ENCODE results near the gene LEF1. TPM values are rescaled to one million over a fixed set of nuclear protein-coding genes. Genes with fewer than 3 reads are reported as not detected.

The LEF1 gene
- total RNA-seq, 2 experiments from 2014 or later, result 111 to 122 TPM

DNA sequence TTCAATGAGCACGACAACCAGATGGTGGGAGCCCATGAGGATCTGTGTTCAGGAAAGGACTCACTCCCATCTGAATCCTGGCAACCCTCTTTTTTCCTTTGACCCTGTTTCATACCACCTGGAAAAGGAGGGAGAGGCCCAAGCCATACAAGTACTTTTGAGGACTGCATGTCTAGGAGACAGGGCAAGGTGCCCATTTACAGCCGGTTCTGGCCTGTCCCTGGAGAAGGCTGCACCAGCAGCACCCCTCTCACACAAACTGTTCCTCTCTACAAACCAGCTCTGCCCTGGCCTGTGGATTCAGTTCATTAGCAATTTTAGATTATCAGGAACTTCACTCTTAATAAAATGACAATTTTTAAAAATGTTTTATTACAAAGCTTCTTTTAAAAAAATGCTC lies 121.5 kb downstream of the LEF1 start:
- H3K27me3 Mint-ChIP-seq, result no peaks in the 10 kb centered on the region
- peaks cover 67% of the 10 kb centered on the region for H3K4me1 Mint-ChIP-seq (ENCODE audit: low read depth)
- H3K36me3 Mint-ChIP-seq, result peaks cover 34% of the 10 kb centered on the region
- POLR2A ChIA-PET, result no interaction called here
- peak overlapping the region; percentile 11 for H3K27ac Mint-ChIP-seq
- intact Hi-C loops (cut with micrococcal nuclease), result no loop called here
- no peak overlapping the region for H3K4me3 Mint-ChIP-seq
- CTCF ChIA-PET, result interaction anchor here (1.2 to 1.7 kb wide), 2 partner anchors 28 to 525 kb away, joined by 3 to 5 read pairs; no protein-coding TSS in a partner anchor
- H3K9me3 Mint-ChIP-seq, result no peaks in the 10 kb centered on the region
- no peak for DNase-seq

DNA sequence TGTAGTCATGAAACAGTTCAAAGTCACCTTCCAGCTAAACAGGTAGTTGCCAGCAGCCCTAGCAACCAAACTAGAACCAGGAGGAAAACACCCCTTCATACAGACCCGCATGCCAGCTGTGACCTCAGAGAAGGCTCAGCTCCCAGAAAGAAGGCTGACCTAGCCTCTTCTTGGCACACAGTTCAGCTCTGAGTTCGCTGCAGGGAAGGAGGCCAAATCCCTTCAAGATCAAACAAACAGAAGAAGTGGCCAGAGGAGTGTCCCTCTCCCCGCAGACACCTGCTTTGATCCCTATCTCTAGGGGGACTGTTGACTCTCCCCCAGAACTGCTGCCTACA lies 123.1 kb downstream of the LEF1 start:
- no peak overlapping the region for H3K4me3 Mint-ChIP-seq
- H3K4me1 Mint-ChIP-seq (ENCODE audit: low read depth), result peaks cover 52% of the 10 kb centered on the region
- H3K27ac Mint-ChIP-seq, result peak overlapping the region; percentile 77
- H3K36me3 Mint-ChIP-seq, result peaks cover 29% of the 10 kb centered on the region
- no peaks in the 10 kb centered on the region for H3K27me3 Mint-ChIP-seq
- ChIA-PET CTCF (interaction anchor here (2.5 kb wide), 1 partner anchor 16 kb away, joined by 10 read pairs; no protein-coding TSS in a partner anchor), POLR2A (interaction anchor here (0.6 kb wide), 1 partner anchor 123 kb away, joined by 3 read pairs; the partner anchor contains the start of gene LEF1)
- intact Hi-C loops (cut with micrococcal nuclease), result loop anchor here (1.0 kb wide), 1 partner anchor 8 kb away; no protein-coding TSS in a partner anchor
- H3K9me3 Mint-ChIP-seq, result no peaks in the 10 kb centered on the region
- DNase-seq, result peak; percentile 51

DNA sequence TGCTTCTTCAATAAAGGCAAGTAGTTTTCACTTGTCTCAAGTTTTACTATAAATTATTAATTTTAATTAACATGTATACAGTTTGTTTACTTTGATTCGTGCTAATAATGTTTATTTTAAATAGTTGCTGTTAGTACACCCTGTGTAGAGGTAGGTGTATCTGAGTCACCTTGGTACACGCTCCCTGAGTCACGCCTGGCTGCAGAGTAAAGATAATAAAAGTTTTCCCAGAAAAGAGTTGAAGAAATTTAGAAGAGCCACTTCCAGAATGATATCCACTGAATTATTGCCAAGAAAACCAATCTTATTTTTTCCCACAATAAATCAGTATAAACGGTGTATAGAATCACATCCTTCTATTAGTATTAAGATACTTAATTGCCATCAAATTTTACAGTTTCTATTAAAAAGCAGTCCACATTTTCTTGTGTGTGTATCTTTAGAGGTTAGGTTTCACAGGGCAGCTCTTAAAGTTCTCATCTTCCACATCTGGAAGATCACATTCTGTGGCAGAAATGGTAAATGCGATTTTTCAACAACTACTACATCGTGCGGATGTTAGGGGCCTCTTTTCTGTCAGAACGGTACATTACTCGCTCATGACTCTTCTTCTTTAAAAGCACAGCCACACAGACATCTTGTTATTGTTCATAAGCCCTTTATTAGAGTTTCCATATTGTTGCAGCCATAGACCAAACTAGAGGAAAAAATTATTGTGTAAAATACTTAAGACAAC lies 123.6 kb downstream of the LEF1 start:
- H3K9me3 Mint-ChIP-seq, result no peaks in the 10 kb centered on the region
- POLR2A ChIA-PET, result interaction anchor here (0.6 kb wide), 1 partner anchor 124 kb away, joined by 3 read pairs; the partner anchor contains the start of gene LEF1
- CTCF ChIA-PET, result interaction anchor here (2.5 kb wide), 1 partner anchor 15 kb away, joined by 10 read pairs; no protein-coding TSS in a partner anchor
- H3K4me3 Mint-ChIP-seq, result no peak overlapping the region
- DNase-seq, result no peak
- peaks cover 47% of the 10 kb centered on the region for H3K4me1 Mint-ChIP-seq (ENCODE audit: low read depth)
- intact Hi-C loops (cut with micrococcal nuclease), result loop anchor here (1.0 kb wide), 1 partner anchor 8 kb away; no protein-coding TSS in a partner anchor
- H3K27ac Mint-ChIP-seq, result peak overlapping the region; percentile 77
- peaks cover 27% of the 10 kb centered on the region for H3K36me3 Mint-ChIP-seq
- H3K27me3 Mint-ChIP-seq, result no peaks in the 10 kb centered on the region

DNA sequence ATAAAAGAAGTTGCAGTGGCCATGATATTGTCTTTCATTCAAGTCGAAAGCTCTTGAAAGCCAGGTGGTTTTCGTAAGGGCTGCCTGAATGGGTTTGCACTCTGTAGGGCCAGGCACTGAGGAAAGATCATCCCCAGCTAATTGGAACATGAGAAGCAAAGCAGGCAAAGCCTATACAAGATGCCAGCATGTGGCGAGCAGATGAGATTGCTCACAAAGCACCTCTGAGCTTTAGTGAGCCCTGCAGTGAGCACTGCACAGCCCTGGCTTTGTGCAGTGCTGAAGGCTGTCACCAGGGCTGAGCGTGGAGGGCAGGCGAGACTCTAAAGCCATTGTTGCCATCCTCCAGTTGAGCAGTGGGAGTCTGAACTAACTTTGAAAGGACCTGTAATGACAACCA lies 125.2 kb downstream of the LEF1 start:
- POLR2A ChIA-PET, result no interaction called here
- Mint-ChIP-seq H3K9me3 (no peaks in the 10 kb centered on the region), H3K27ac (peak overlapping the region; percentile 47), H3K36me3 (peaks cover 17% of the 10 kb centered on the region), H3K4me1 (ENCODE audit: low read depth) (peaks cover 34% of the 10 kb centered on the region), H3K4me3 (no peak overlapping the region), H3K27me3 (no peaks in the 10 kb centered on the region)
- intact Hi-C loops (cut with micrococcal nuclease), result no loop called here
- DNase-seq, result no peak
- CTCF ChIA-PET, result interaction anchor here (0.7 to 2.5 kb wide), 3 partner anchors 14 to 529 kb away, joined by 3 to 10 read pairs (median 3); no protein-coding TSS in a partner anchor

DNA sequence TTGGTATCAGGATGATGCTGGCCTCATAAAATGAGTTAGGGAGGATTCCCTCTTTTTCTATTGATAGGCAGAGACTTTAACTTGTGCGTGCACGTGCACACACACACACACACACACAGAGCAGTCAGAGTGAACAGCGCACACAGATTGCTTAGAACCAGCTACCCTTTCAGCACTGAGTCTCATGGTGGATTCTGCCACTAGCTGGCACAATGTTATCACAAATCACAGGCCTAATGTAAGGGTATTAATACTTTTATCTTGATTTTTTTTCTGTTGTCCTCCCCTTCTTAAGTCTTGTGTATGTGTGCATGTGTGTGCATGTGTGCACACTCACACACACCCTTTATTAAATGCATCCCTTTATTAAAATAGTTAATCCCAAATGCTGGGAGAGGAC lies 125.8 kb downstream of the LEF1 start:
- H3K27me3 Mint-ChIP-seq, result no peaks in the 10 kb centered on the region
- no peaks in the 10 kb centered on the region for H3K9me3 Mint-ChIP-seq
- H3K27ac Mint-ChIP-seq, result no peak overlapping the region
- POLR2A ChIA-PET, result no interaction called here
- H3K36me3 Mint-ChIP-seq, result peaks cover 12% of the 10 kb centered on the region
- peaks cover 31% of the 10 kb centered on the region for H3K4me1 Mint-ChIP-seq (ENCODE audit: low read depth)
- CTCF ChIA-PET, result no interaction called here
- no peak for DNase-seq
- no peak overlapping the region for H3K4me3 Mint-ChIP-seq
- intact Hi-C loops (cut with micrococcal nuclease), result no loop called here

DNA sequence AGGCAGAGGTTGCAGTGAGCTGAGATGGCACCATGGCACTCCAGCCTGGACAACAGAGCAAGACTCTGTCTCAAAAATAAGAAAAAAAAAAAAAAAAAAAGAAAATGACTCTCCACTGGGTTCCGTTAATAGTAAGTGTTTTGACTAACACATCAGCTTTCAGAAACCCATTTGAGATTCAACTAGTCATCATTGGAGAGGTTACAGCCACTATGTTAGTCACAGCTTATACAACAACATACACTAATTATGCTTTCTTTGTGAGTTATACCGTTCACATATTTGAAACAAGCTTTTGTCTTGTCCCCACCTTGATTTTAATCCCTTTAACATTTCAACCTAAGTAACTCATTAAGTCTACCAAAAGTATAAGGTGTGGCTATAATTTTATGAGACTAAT lies 130.8 kb downstream of the LEF1 start:
- POLR2A ChIA-PET, result interaction anchor here (2.8 kb wide), 1 partner anchor 70 kb away, joined by 10 read pairs; no protein-coding TSS in a partner anchor

DNA sequence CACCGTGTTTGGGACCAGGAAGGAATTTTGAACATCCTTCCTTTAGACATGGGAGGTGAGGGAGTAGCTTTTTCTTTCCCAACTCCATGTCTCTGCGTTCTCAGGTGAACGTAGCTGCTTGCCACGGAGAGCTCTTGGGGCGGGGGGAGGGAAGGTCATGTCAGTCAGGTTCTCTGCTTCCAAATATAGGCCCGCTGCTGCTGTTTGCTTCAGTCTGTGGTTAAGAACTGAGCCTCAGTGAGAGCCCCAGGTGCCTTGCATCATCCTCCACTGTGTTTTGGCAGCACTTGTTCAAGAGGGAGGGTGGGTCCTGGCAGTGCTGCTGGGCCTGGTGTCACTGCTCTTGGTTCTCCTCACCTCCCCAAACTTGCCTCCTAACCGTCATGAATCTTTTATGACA lies 132.5 kb downstream of the LEF1 start:
- peak overlapping the region; percentile 86 for H3K27ac Mint-ChIP-seq
- ChIA-PET CTCF (interaction anchor here (0.6 to 1.8 kb wide), 4 partner anchors 14 to 457 kb away, joined by 3 to 8 read pairs (median 4); no protein-coding TSS in a partner anchor), POLR2A (interaction anchor here (0.6 to 2.8 kb wide), 6 partner anchors 42 to 466 kb away, joined by 3 to 10 read pairs (median 4); no protein-coding TSS in a partner anchor)
- H3K9me3 Mint-ChIP-seq, result no peaks in the 10 kb centered on the region
- intact Hi-C loops (cut with micrococcal nuclease), result no loop called here
- peak overlapping the region; percentile 35 for H3K4me3 Mint-ChIP-seq
- DNase-seq, result peak; percentile 76
- peaks cover 18% of the 10 kb centered on the region for H3K36me3 Mint-ChIP-seq
- H3K4me1 Mint-ChIP-seq (ENCODE audit: low read depth), result peaks cover 39% of the 10 kb centered on the region
- no peaks in the 10 kb centered on the region for H3K27me3 Mint-ChIP-seq

More for the DNA sequence above, 130.8 kb downstream of the LEF1 start:
- H3K4me1 Mint-ChIP-seq (ENCODE audit: low read depth), result peaks cover 29% of the 10 kb centered on the region
- DNase-seq, result no peak
- H3K36me3 Mint-ChIP-seq, result peaks cover 15% of the 10 kb centered on the region
- no peaks in the 10 kb centered on the region for H3K9me3 Mint-ChIP-seq
- CTCF ChIA-PET, result interaction anchor here (1.1 to 1.5 kb wide), 2 partner anchors 144 to 535 kb away, joined by 4 to 5 read pairs; no protein-coding TSS in a partner anchor
- H3K27me3 Mint-ChIP-seq, result no peaks in the 10 kb centered on the region
- intact Hi-C loops (cut with micrococcal nuclease), result loop anchor here (1.0 to 2.0 kb wide), 3 partner anchors 7 to 71 kb away; no protein-coding TSS in a partner anchor
- H3K27ac Mint-ChIP-seq, result peak overlapping the region; percentile 86
- H3K4me3 Mint-ChIP-seq, result no peak overlapping the region

DNA sequence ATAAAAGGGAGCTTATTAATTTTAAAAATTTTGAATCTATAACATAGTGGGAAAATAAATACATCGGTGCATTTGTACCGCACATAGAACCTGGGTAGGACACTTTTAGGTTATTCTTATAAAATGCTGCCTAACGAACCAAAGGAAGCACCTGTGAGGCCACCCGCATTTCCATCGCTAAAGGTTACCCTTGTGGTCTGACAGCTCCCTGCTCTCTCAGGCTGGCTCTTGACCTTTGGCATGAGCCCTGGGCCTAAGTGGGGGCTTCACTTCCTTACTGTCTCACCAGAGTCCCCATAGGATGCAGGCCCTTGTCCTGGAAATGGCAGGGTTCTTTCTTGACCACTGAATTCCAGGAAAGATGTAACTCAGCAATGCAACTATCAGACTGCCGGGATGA lies 133.0 kb downstream of the LEF1 start:
- Mint-ChIP-seq H3K9me3 (no peaks in the 10 kb centered on the region), H3K4me1 (ENCODE audit: low read depth) (peaks cover 44% of the 10 kb centered on the region), H3K4me3 (peak overlapping the region; percentile 35), H3K27ac (peak overlapping the region; percentile 86), H3K27me3 (no peaks in the 10 kb centered on the region), H3K36me3 (peaks cover 20% of the 10 kb centered on the region)
- ChIA-PET CTCF (interaction anchor here (0.6 to 1.8 kb wide), 5 partner anchors 14 to 537 kb away, joined by 3 to 8 read pairs (median 4); no protein-coding TSS in a partner anchor), POLR2A (interaction anchor here (0.6 to 2.8 kb wide), 6 partner anchors 43 to 466 kb away, joined by 3 to 10 read pairs (median 4); no protein-coding TSS in a partner anchor)
- DNase-seq, result no peak
- intact Hi-C loops (cut with micrococcal nuclease), result no loop called here

DNA sequence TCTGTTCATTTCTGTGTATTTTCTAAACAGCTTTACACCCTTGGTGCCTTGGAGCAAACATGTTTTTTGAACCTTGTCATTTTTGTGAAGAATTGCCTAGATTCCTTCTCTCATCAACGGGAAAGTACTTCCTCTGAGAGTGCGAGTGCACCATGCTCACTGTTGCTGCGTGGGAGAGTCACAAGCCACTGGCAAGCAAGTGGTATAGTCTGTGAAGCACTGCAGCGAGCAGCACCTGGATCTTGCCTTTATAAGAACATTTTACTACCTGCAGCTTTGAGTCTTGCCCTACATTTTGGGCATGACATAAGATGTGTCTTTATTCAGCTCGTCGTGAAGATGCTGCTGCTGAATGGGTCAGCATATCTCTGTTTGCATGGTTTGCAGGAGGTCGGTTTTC lies 134.2 kb downstream of the LEF1 start:
- H3K27ac Mint-ChIP-seq, result no peak overlapping the region
- peaks cover 56% of the 10 kb centered on the region for H3K4me1 Mint-ChIP-seq (ENCODE audit: low read depth)
- H3K9me3 Mint-ChIP-seq, result no peaks in the 10 kb centered on the region
- H3K4me3 Mint-ChIP-seq, result no peak overlapping the region
- ChIA-PET CTCF (interaction anchor here (0.6 to 1.4 kb wide), 2 partner anchors 454 to 538 kb away, joined by 3 to 4 read pairs; no protein-coding TSS in a partner anchor), POLR2A (no interaction called here)
- DNase-seq, result no peak
- intact Hi-C loops (cut with micrococcal nuclease), result loop anchor here (5.0 kb wide), 2 partner anchors 448 to 588 kb away; partner anchors contain the start of gene RPL34
- no peaks in the 10 kb centered on the region for H3K27me3 Mint-ChIP-seq
- H3K36me3 Mint-ChIP-seq, result peaks cover 20% of the 10 kb centered on the region

DNA sequence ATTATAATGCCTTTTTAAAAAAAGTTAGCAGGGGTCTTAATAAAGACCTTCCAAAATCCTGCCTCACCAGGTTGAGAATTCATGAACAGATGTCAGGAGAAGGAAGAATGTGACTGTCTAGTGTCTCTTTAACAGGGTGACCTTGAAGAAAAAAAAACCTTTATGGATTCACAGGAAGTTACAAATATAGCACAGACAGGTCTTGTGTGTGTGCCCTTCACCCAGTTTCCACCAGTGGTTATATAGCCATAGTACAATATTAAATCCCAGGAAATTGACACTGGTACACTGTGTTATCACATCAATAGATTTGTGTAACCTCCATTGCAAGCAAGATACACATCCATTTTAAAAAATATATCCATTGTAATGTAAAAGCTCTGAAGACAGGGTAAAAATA lies 135.4 kb downstream of the LEF1 start:
- peaks cover 24% of the 10 kb centered on the region for H3K36me3 Mint-ChIP-seq
- POLR2A ChIA-PET, result no interaction called here
- DNase-seq, result no peak
- no peaks in the 10 kb centered on the region for H3K27me3 Mint-ChIP-seq
- no peak overlapping the region for H3K27ac Mint-ChIP-seq
- no peak overlapping the region for H3K4me3 Mint-ChIP-seq
- CTCF ChIA-PET, result interaction anchor here (1.4 kb wide), 1 partner anchor 60 kb away, joined by 4 read pairs; no protein-coding TSS in a partner anchor
- intact Hi-C loops (cut with micrococcal nuclease), result loop anchor here (5.0 kb wide), 2 partner anchors 449 to 589 kb away; partner anchors contain the start of gene RPL34
- no peaks in the 10 kb centered on the region for H3K9me3 Mint-ChIP-seq
- peaks cover 67% of the 10 kb centered on the region for H3K4me1 Mint-ChIP-seq (ENCODE audit: low read depth)

DNA sequence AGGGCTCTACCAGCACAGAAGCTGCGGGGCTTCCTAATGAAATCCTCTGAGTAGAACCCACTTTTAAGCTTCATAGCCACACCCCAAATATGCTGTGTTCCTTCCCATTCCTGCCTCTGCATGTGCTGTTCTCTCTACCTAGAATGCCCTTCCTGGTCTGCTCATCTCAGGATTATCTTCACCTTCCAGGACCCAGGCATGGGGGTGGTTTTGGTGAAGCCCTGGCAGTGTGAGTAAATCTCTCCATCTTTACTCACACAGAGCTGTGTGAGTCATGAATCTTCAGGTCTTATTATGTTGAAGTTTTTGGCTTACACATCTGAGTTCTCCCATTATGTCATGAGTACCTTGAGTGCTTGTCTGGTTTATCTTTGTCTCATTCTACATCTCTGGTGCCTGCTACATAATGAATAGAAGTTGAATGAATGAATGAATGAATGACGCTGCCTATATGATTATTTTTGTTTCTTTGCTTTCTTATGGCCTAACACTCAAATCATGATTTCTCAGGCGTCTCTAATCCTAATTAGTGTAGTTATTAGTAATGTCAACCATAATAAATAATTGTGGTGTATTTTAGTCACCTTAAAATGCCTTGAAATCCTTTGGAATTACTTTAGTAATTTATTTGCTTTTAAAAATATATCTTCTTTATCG lies 137.2 kb downstream of the LEF1 start:
- Mint-ChIP-seq H3K27ac (peak overlapping the region; percentile 82), H3K4me3 (no peak overlapping the region), H3K36me3 (peaks cover 33% of the 10 kb centered on the region), H3K4me1 (ENCODE audit: low read depth) (peaks cover 60% of the 10 kb centered on the region), H3K9me3 (no peaks in the 10 kb centered on the region), H3K27me3 (no peaks in the 10 kb centered on the region)
- DNase-seq, result peak; percentile 76
- intact Hi-C loops (cut with micrococcal nuclease), result loop anchor here (1.0 to 5.0 kb wide), 11 partner anchors 41 to 591 kb away; partner anchors contain the start of genes PAPSS1 and RPL34
- CTCF ChIA-PET, result interaction anchor here (1.0 to 4.4 kb wide), 17 partner anchors 11 to 541 kb away, joined by 3 to 54 read pairs (median 7); partner anchors contain the start of gene LEF1
- POLR2A ChIA-PET, result interaction anchor here (0.6 to 2.0 kb wide), 4 partner anchors 84 to 539 kb away, joined by 3 to 16 read pairs (median 3); partner anchors contain the start of gene LEF1
